Testis (tissue), 3 donors: Measurements from ENCODE around the gene SPAST. TPM values are rescaled to one million over a fixed set of nuclear protein-coding genes. Genes with fewer than 3 reads are reported as not detected.

Source experiments
- DNase-seq: peaks from one replicate; pipeline ENCODE4 v3.0.0-alpha.2; 2019
- H3K27ac ChIP-seq, 2 donors: fragments of 200-600 bp; sonication (generic); one replicate each; pipeline ENCODE4 v1.5.1; 2019
- H3K27me3 ChIP-seq: fragments of 200-600 bp; sonication (generic); one replicate; pipeline ENCODE4 v1.5.1; 2019
- H3K36me3 ChIP-seq: fragments of 200-600 bp; sonication (generic); one replicate; pipeline ENCODE4 v1.5.1; 2017; ENCODE audit warnings: low read depth; ENCODE audit errors: missing control alignments
- H3K4me1 ChIP-seq: fragments of 200-600 bp; sonication (generic); one replicate; pipeline ENCODE4 v1.5.1; 2019
- H3K4me3 ChIP-seq, 2 donors: fragments of 200-600 bp; sonication (generic); one replicate each; pipeline ENCODE4 v1.5.1; 2017 to 2019
- H3K9me3 ChIP-seq: fragments of 200-600 bp; sonication (generic); one replicate; pipeline ENCODE4 v1.5.1; 2017
- POLR2A ChIP-seq: fragments of 450-650 bp; IDR thresholded peaks from one replicate; pipeline ENCODE4 v1.6.1; 2017; ENCODE audit warnings: antibody characterized with exemption, mild to moderate bottlenecking, moderate library complexity
- WGBS, 2 donors: methylation state at CpG; one replicate each; pipeline ENCODE4 v1.1.5; 2018; 5-methylcytosine and 5-hydroxymethylcytosine counted together
- intact Hi-C: fragments of 100-400 bp; cut with DNase I; formaldehyde crosslinking; loops from one replicate; pipeline ENCODE4 v1.15.1; 2023; ENCODE audit warnings: low total_unique reads
- polyA plus RNA-seq: library from polyadenylated mRNA; stranded (reverse); fragments of 350-450 nt; fragmentation: Illumina TruSeq; extraction: RNeasy Lipid Tissue Mini Kit (QIAGEN cat#74804); gene quantifications from one replicate; pipeline ENCODE4 v1.2.3, GENCODE V29; 2014; ENCODE audit warnings: low read depth, low replicate concordance; ENCODE audit not compliant: insufficient read depth
- total RNA-seq, 2 donors: library from RNA; depleted of rRNA; stranded (reverse); fragments of >200 nt; gene quantifications; one replicate each; pipeline ENCODE4 v1.2.3, GENCODE V29; 2016
- TF ChIP-seq, protein P1 (sequence below), 3 experiments: fragments of 450-650 bp in 2 of 3; fragments of 200-600 bp in 1 of 3; sonication (generic) in 1 of 3; IDR thresholded peaks; one replicate each; pipeline ENCODE4 v1.5.1; 2016 to 2019; ENCODE audit warnings: antibody characterized with exemption in 3 of 3, mild to moderate bottlenecking in 2 of 3, moderate library complexity in 1 of 3

The SPAST gene
- total and polyA plus RNA-seq, 3 donors from 2014 or later = 18.4 to 34.2 (median 28.3) TPM

DNA sequence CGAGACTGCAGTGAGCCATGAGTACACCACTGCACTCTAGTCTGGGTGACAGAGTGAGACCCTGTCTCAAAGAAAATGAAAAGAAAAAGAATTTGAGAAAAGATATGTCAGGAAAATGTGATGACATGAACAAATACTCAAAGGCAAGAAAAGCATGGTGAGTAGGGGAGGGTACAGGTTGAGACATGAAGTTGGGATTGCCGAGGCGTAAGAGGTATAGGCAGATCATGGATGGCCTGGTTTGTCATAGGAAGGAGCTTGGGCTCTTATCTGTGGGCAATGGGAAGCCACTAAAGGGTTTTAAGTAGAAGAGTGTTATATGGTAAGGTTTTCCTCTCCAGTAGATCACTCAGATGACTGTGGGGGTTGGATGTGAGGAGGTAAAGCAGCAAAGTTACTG is 32.3 kb downstream of the SPAST start:
- intact Hi-C loops = no loop called here
- Histone ChIP-seq H3K36me3 (no peaks in the 10 kb centered on the region), H3K27me3 (no peaks in the 10 kb centered on the region), H3K27ac (no peak overlapping the region), H3K4me3 (no peak overlapping the region), H3K9me3 (no peaks in the 10 kb centered on the region), H3K4me1 (no peaks in the 10 kb centered on the region)
- no peak for TF ChIP-seq POLR2A
- TF ChIP-seq, protein P1, sequence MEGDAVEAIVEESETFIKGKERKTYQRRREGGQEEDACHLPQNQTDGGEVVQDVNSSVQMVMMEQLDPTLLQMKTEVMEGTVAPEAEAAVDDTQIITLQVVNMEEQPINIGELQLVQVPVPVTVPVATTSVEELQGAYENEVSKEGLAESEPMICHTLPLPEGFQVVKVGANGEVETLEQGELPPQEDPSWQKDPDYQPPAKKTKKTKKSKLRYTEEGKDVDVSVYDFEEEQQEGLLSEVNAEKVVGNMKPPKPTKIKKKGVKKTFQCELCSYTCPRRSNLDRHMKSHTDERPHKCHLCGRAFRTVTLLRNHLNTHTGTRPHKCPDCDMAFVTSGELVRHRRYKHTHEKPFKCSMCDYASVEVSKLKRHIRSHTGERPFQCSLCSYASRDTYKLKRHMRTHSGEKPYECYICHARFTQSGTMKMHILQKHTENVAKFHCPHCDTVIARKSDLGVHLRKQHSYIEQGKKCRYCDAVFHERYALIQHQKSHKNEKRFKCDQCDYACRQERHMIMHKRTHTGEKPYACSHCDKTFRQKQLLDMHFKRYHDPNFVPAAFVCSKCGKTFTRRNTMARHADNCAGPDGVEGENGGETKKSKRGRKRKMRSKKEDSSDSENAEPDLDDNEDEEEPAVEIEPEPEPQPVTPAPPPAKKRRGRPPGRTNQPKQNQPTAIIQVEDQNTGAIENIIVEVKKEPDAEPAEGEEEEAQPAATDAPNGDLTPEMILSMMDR (IDR thresholded peaks at IDR 0.05) = no peak
- DNase-seq = no peak
- 94 to 97% methylated on average over 3 of the region's 3 CpGs for WGBS, 2 donors

DNA sequence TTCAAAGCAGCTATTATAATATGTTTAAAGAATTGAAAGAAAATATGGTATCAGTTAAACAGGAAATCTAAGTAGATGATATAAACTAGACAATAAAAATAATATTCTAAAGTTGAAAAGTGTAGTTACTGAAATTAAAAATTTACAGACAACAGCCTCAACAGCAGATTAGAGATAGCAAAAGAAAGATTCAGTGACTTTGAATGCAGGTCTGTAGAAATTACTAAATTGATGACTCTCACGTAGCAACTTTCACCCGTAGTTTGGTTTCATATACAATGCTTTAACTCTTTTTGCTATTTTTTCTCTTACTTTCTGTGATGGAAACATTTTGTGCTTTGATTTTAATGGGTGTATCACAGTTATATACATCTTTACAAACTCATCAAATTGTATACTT is 44.8 kb downstream of the SPAST start:
- Histone ChIP-seq H3K36me3 (peaks cover 3% of the 10 kb centered on the region), H3K9me3 (no peaks in the 10 kb centered on the region), H3K4me3 (no peak overlapping the region), H3K27me3 (no peaks in the 10 kb centered on the region), H3K4me1 (no peaks in the 10 kb centered on the region), H3K27ac (no peak overlapping the region)
- intact Hi-C loops = no loop called here
- no peak for DNase-seq
- no peak for TF ChIP-seq POLR2A
- TF ChIP-seq, protein P1 (IDR thresholded peaks at IDR 0.05) = no peak
- 97 to 100% methylated on average over 2 of the region's 2 CpGs for WGBS, 2 donors

DNA sequence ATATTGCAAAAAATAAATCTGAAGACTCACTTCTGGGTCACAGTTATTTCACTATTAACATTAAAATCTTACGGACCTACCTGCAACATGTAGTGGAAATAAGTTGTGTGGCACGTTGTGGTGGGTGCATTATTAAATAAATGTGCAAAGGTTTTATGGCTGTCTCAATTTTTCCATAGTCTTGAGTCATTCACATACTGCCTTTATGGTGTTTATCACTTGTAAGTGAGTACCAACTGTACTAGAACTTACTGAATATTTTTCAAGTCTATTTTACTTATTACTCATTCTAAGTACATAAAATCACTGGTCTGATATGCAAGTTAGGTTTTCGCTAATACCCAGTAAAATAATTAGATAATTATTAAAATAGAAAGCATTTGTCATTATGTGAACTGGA is 54.7 kb downstream of the SPAST start:
- Histone ChIP-seq H3K36me3 (no peaks in the 10 kb centered on the region), H3K27me3 (no peaks in the 10 kb centered on the region)
- intact Hi-C loops = no loop called here

DNA sequence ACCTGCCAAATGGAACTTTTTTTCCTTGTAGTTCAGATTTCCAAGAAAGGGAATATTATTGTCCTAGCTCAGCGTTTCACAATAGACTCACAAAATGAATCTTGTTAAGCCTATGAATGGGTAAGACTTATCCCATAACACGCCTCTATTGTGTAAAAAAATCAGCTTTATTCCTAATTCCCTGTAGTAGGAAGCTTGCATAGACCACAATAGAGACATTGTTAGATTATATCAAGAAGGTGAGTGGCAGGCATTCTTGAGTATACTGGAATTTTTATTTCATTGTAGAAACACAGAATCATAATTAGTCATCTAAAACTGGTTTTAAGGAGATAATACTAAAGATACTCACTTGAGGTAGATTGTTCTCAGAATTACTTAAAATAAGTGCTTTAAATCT is 55.8 kb downstream of the SPAST start:
- Histone ChIP-seq H3K27me3 (no peaks in the 10 kb centered on the region), H3K36me3 (no peaks in the 10 kb centered on the region), H3K27ac (no peak overlapping the region), H3K4me3 (no peak overlapping the region), H3K9me3 (no peaks in the 10 kb centered on the region), H3K4me1 (no peaks in the 10 kb centered on the region)
- intact Hi-C loops = no loop called here
- 81 to 86% methylated on average over 2 of the region's 2 CpGs for WGBS, 2 donors
- TF ChIP-seq, protein P1 (IDR thresholded peaks at IDR 0.05) = no peak
- no peak for TF ChIP-seq POLR2A
- DNase-seq = no peak

More for the DNA sequence above, 54.7 kb downstream of the SPAST start:
- Histone ChIP-seq H3K9me3 (no peaks in the 10 kb centered on the region), H3K4me3 (no peak overlapping the region), H3K27ac (no peak overlapping the region), H3K4me1 (no peaks in the 10 kb centered on the region)
- TF ChIP-seq, protein P1 (IDR thresholded peaks at IDR 0.05) = no peak
- TF ChIP-seq POLR2A = no peak
- WGBS, 2 donors = 95 to 96% methylated on average over 3 of the region's 3 CpGs
- no peak for DNase-seq

DNA sequence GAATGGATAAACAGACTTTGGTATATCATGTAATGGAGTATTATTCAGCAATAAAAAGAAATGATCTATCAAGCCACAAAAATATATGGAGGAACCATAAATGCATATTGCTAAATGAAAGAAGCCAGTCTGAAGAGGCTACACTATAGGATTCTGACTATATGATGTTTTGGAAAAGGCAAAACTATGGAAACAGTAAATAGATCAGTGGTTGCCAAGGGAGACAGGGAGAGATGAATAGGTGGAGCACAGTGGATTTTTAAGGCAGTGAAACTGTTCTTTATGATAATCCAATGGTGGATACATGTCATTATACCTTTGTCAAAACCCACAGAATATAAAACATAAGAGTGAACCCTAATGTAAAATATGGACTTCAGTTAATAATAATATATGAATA is 61.3 kb downstream of the SPAST start:
- no peak overlapping the region for H3K4me3 ChIP-seq
- H3K27ac ChIP-seq = no peak overlapping the region
- H3K4me1 ChIP-seq = no peaks in the 10 kb centered on the region
- intact Hi-C loops = no loop called here
- TF ChIP-seq POLR2A = no peak
- TF ChIP-seq, protein P1 (IDR thresholded peaks at IDR 0.05) = no peak
- DNase-seq = no peak
- H3K9me3 ChIP-seq = no peaks in the 10 kb centered on the region
- H3K27me3 ChIP-seq = no peaks in the 10 kb centered on the region
- no peaks in the 10 kb centered on the region for H3K36me3 ChIP-seq
